ENCODE results near the gene MC1R.
"Not testable (repeated sequence)": the region's sequence is repeated elsewhere in the genome, so short reads cannot be mapped to it uniquely, and the experiment has no call there.

Gene MC1R

GRCh38 chr16:89918453-89919347, at the start of gene MC1R:
MC1R (plus strand) TSS chr16:89918862; CDS start chr16:89919259, 397 bp downstream.
- FAIRE-seq (no peak), DNase-seq (ENCODE audit: low spot score) (no peak)

- DNase-seq (ENCODE audit: low spot score), result no peak
- no peak for FAIRE-seq
These were observed 48.8 kb upstream of the MC1R start for GRCh38 chr16:89869911-89870310.

GRCh38 chr16:89870440-89870839, 48.2 kb upstream of the MC1R start:
- DNase-seq (ENCODE audit: low spot score) (no peak), FAIRE-seq (no peak)

GRCh38 chr16:89871895-89872294, 46.8 kb upstream of the MC1R start:
- FAIRE-seq, result no peak
- DNase-seq (ENCODE audit: low spot score), result no peak

GRCh38 chr16:89873109-89873971, 45.3 kb upstream of the MC1R start, which contains the start of gene TCF25:
TCF25 (plus strand) TSS chr16:89873592; CDS start chr16:89873668, 76 bp downstream.
- peak; percentile 81 for FAIRE-seq
- peak; percentile 96 for DNase-seq (ENCODE audit: low spot score)

- DNase-seq (ENCODE audit: low spot score), result peak; percentile 99
- FAIRE-seq, result peak; percentile 99
These were observed 44.5 kb upstream of the MC1R start for GRCh38 chr16:89873972-89874689.

GRCh38 chr16:89879123-89879522, 39.5 kb upstream of the MC1R start:
- not testable (repeated sequence) for DNase-seq (ENCODE audit: low spot score); FAIRE-seq

- no peak for FAIRE-seq
- DNase-seq (ENCODE audit: low spot score), result no peak
These were observed 37.9 kb upstream of the MC1R start for GRCh38 chr16:89880477-89881367.

- no peak for FAIRE-seq
- no peak for DNase-seq (ENCODE audit: low spot score)
These were observed 37.3 kb upstream of the MC1R start for GRCh38 chr16:89881368-89881730.

GRCh38 chr16:89883346-89884040, 35.2 kb upstream of the MC1R start:
- FAIRE-seq, result no peak

GRCh38 chr16:89884041-89884421, 34.6 kb upstream of the MC1R start:
- DNase-seq (ENCODE audit: low spot score) (no peak), FAIRE-seq (no peak)

More at GRCh38 chr16:89883346-89884040, 35.2 kb upstream of the MC1R start:
- no peak for DNase-seq (ENCODE audit: low spot score)

- DNase-seq (ENCODE audit: low spot score) (no peak), FAIRE-seq (no peak)
These were observed 31.4 kb upstream of the MC1R start for GRCh38 chr16:89887243-89887642.

GRCh38 chr16:89890200-89890599, 28.5 kb upstream of the MC1R start:
- FAIRE-seq, result no peak
- DNase-seq (ENCODE audit: low spot score), result no peak

- DNase-seq (ENCODE audit: low spot score) (no peak), FAIRE-seq (no peak)
These were observed 27.6 kb upstream of the MC1R start for GRCh38 chr16:89890886-89891657.

GRCh38 chr16:89892055-89892630, 26.5 kb upstream of the MC1R start:
- FAIRE-seq, result no peak
- no peak for DNase-seq (ENCODE audit: low spot score)

- no peak for FAIRE-seq
- DNase-seq (ENCODE audit: low spot score), result no peak
These were observed 26.0 kb upstream of the MC1R start for GRCh38 chr16:89892635-89893034.

GRCh38 chr16:89893642-89894548, 24.8 kb upstream of the MC1R start:
- no peak for FAIRE-seq
- DNase-seq (ENCODE audit: low spot score), result no peak
